Fibroblast of mammary gland (primary cell): ENCODE measurements around the gene NEGR1.

ENCODE experiments used
- DNase-seq: peaks from one replicate; pipeline ENCODE4 v3.0.0-alpha.2; 2010; ENCODE audit warnings: low read depth
- H3K4me3 ChIP-seq: 2 replicates; pipeline ENCODE4 v1.5.1; 2011; ENCODE audit warnings: low read depth, mild to moderate bottlenecking, low read length, moderate library complexity; ENCODE audit not compliant: control insufficient read depth
- TF ChIP-seq, protein P1 (sequence below): conservative IDR thresholded peaks from 2 replicates; pipeline ENCODE4 v1.5.1; 2011; ENCODE audit warnings: low read depth, low read length, inconsistent platforms; ENCODE audit not compliant: control insufficient read depth, insufficient read depth

The NEGR1 gene

GRCh38 chr1:71944006-71944405, 338.3 kb downstream of the NEGR1 start:
- TF ChIP-seq, protein P1, sequence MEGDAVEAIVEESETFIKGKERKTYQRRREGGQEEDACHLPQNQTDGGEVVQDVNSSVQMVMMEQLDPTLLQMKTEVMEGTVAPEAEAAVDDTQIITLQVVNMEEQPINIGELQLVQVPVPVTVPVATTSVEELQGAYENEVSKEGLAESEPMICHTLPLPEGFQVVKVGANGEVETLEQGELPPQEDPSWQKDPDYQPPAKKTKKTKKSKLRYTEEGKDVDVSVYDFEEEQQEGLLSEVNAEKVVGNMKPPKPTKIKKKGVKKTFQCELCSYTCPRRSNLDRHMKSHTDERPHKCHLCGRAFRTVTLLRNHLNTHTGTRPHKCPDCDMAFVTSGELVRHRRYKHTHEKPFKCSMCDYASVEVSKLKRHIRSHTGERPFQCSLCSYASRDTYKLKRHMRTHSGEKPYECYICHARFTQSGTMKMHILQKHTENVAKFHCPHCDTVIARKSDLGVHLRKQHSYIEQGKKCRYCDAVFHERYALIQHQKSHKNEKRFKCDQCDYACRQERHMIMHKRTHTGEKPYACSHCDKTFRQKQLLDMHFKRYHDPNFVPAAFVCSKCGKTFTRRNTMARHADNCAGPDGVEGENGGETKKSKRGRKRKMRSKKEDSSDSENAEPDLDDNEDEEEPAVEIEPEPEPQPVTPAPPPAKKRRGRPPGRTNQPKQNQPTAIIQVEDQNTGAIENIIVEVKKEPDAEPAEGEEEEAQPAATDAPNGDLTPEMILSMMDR: no peak
- DNase-seq: no peak
- no peak overlapping the region for H3K4me3 ChIP-seq

DNA sequence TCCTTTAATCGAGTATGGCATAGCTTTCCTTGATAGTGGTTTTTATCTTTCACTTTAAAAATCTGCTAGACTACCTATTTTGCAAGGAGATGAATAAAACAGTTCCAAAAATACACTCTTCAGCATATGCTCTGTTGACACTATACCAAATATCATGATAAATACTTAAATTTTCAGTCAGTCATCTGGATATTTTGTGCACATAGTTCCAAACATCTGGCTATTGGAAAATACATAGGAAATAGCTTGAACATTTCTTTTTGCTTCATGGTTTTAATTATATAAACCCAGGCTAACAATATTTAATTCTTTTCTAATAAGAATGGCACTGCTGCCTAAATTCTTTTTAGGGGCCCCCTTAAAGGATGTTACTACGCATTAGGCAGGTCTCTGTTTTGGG, 342.1 kb downstream of the NEGR1 start:
- TF ChIP-seq, protein P1: no peak
- no peak overlapping the region for H3K4me3 ChIP-seq
- no peak for DNase-seq

GRCh38 chr1:71930511-71930910, 351.8 kb downstream of the NEGR1 start:
- no peak for DNase-seq
- no peak overlapping the region for H3K4me3 ChIP-seq
- TF ChIP-seq, protein P1: no peak

- no peak for DNase-seq
- H3K4me3 ChIP-seq: no peak overlapping the region
- TF ChIP-seq, protein P1: no peak
Observed at GRCh38 chr1:71921935-71922559, 360.3 kb downstream of the NEGR1 start.

- H3K4me3 ChIP-seq: no peak overlapping the region
- TF ChIP-seq, protein P1: no peak
- no peak for DNase-seq
Observed at GRCh38 chr1:71921204-71921603, 361.1 kb downstream of the NEGR1 start.

DNA sequence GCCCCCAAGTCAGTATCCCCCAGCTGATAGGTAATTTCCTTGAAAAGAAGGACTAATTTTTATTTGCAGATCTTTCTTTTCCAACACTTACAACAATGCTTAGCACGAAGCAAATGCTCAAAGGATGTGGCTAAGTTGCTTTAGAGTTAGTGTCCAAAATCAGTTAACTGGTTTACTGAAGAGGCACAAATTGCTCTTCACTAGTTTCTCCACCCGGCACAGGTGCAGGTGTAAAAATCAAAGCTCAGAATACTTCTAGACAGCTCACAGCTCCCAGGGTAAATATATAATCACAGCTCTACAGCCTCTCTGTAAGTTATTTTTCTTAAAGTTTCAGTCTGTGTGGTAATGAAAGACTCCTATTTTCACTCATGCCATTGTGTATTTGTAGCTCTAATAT, 361.8 kb downstream of the NEGR1 start:
- no peak for DNase-seq
- TF ChIP-seq, protein P1: no peak
- no peak overlapping the region for H3K4me3 ChIP-seq
